Ovary (tissue), 9 donors: Measurements from ENCODE around the gene COL23A1. TPM values are rescaled to one million over a fixed set of nuclear protein-coding genes. Genes with fewer than 3 reads are reported as not detected.

Experiments
- DNase-seq, 5 donors: peaks; one replicate each; pipeline ENCODE4 v3.0.0-alpha.2; 2019 to 2020
- H3K27ac ChIP-seq, 2 donors: fragments of 200-600 bp; one replicate each; pipeline versions ENCODE4 v1.5.1 to v1.8.0; 2019 to 2022
- H3K27me3 ChIP-seq: fragments of 200-600 bp; one replicate; pipeline ENCODE4 v1.8.0; 2022
- H3K36me3 ChIP-seq: fragments of 200-600 bp; sonication (generic); one replicate; pipeline ENCODE4 v1.5.1; 2019
- H3K4me1 ChIP-seq: one replicate; pipeline ENCODE4 v1.8.1; 2013; ENCODE audit warnings: mild to moderate bottlenecking, moderate library complexity; ENCODE audit not compliant: insufficient read depth
- H3K4me3 ChIP-seq: fragments of 200-600 bp; sonication (generic); one replicate; pipeline ENCODE4 v1.5.1; 2017
- H3K9me3 ChIP-seq, 2 donors: fragments of 200-600 bp in 1 of 2; sonication (generic) in 1 of 2; one replicate each; pipeline versions ENCODE4 v1.5.1 to v1.8.1; 2013 to 2019; ENCODE audit warnings: mild to moderate bottlenecking in 1 of 2, moderate library complexity in 1 of 2
- EP300 ChIP-seq: sonication (generic); formaldehyde crosslinking; IDR thresholded peaks from one replicate; pipeline ENCODE4 v1.6.1; 2017; ENCODE audit warnings: antibody characterized with exemption
- POLR2A ChIP-seq: fragments of 450-650 bp; IDR thresholded peaks from one replicate; pipeline ENCODE4 v1.6.1; 2017; ENCODE audit warnings: antibody characterized with exemption, mild to moderate bottlenecking, moderate library complexity
- WGBS, 3 donors: extraction: QIAGEN DNeasy Blood & Tissue Kit in 1 of 3; methylation state at CpG; one replicate each; pipeline versions ENCODE4 v1.1.5 to v1.1.7; 2013 to 2017; 5-methylcytosine and 5-hydroxymethylcytosine counted together
- intact Hi-C, 4 donors: fragments of 100-400 bp; cut with DNase I; formaldehyde crosslinking; loops; one replicate each; pipeline versions ENCODE4 v1.11.0 to v1.15.1; 2022 to 2023
- polyA plus RNA-seq, 2 donors: library from polyadenylated mRNA; stranded (reverse); fragments of 200-250 nt in 1 of 2; fragments of 350-450 nt in 1 of 2; fragmentation: Illumina TruSeq in 1 of 2; extraction: RNeasy Lipid Tissue Mini Kit (QIAGEN cat#74804) in 1 of 2; gene quantifications; one replicate each; pipeline ENCODE4 v1.2.3, GENCODE V29; 2013 to 2014
- total RNA-seq, 7 donors: library from RNA; depleted of rRNA in 2 of 7; stranded (reverse); fragments of >200 nt in 2 of 7; fragmentation: NEBNext Ultra II Directional in 3 of 7; extraction: Animal tissue kit (Norgen Biotek cat#: 25700) in 3 of 7; gene quantifications; one replicate each; pipeline versions ENCODE4 v1.1.0 to v1.2.4, GENCODE V29; 2016 to 2023
- TF ChIP-seq, protein P1 (sequence below), 3 donors: fragments of 450-650 bp in 2 of 3; fragments of 200-600 bp in 1 of 3; IDR thresholded peaks; one replicate each; pipeline versions ENCODE4 v1.5.1 to v1.8.0; 2016 to 2022; ENCODE audit warnings: antibody characterized with exemption in 3 of 3, mild to moderate bottlenecking in 1 of 3
- donor health status: DM: no; HTN: no; CAD: no; lungs with moderate emphysema.
- donor health status: DM: no; HTN: no; CAD: no.
- donor health status: Bipolar disorder and iron deficiency.
- donor health status: DM: yes; HTN: yes; CAD: no.
- donor health status: DM: no; HTN: no; CAD: no.
- donor health status: DM: yes; HTN: yes; CAD: no.

The COL23A1 gene
- total and polyA plus RNA-seq, 9 donors = 0.13 to 0.92 (median 0.39) TPM; not detected in 1

- TF ChIP-seq POLR2A (no peak), EP300 (no peak)
- TF ChIP-seq, protein P1, sequence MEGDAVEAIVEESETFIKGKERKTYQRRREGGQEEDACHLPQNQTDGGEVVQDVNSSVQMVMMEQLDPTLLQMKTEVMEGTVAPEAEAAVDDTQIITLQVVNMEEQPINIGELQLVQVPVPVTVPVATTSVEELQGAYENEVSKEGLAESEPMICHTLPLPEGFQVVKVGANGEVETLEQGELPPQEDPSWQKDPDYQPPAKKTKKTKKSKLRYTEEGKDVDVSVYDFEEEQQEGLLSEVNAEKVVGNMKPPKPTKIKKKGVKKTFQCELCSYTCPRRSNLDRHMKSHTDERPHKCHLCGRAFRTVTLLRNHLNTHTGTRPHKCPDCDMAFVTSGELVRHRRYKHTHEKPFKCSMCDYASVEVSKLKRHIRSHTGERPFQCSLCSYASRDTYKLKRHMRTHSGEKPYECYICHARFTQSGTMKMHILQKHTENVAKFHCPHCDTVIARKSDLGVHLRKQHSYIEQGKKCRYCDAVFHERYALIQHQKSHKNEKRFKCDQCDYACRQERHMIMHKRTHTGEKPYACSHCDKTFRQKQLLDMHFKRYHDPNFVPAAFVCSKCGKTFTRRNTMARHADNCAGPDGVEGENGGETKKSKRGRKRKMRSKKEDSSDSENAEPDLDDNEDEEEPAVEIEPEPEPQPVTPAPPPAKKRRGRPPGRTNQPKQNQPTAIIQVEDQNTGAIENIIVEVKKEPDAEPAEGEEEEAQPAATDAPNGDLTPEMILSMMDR (IDR thresholded peaks at IDR 0.05) = no peak
- WGBS, 3 donors = 51 to 63% (median 57%) methylated on average over 13 of the region's 13 CpGs
Measured at GRCh38 chr5:178417391-178417811, 172.8 kb downstream of the COL23A1 start.

DNA sequence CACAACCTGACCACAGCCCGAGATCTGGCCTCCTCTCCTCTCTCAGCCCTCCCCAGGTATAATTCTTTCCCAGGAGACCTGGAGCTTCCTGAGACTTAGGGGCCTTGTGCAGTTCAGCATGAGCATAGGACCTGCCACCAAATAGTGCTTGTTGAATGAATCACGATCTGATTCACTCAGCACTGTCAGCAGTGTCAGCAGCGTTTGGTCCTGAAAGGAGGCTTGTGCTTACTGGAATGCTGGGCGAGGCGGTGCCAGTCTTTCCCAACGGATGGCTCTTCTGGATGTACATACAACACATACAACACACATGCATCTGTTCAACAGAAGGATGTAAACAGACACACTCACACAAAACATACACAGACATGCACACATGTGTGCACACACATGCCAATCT, 173.3 kb downstream of the COL23A1 start:
- TF ChIP-seq POLR2A (no peak), EP300 (no peak)
- TF ChIP-seq, protein P1 (IDR thresholded peaks at IDR 0.05) = no peak
- H3K36me3 ChIP-seq = no peaks in the 10 kb centered on the region
- no peaks in the 10 kb centered on the region for H3K9me3 ChIP-seq
- intact Hi-C loops = no loop called here
- H3K27me3 ChIP-seq = no peaks in the 10 kb centered on the region
- H3K4me3 ChIP-seq = no peak overlapping the region
- WGBS, 3 donors = 73 to 83% (median 76%) methylated on average over 6 of the region's 6 CpGs
- DNase-seq = no peak
- H3K4me1 ChIP-seq = no peaks in the 10 kb centered on the region
- no peak overlapping the region for H3K27ac ChIP-seq

More at GRCh38 chr5:178417391-178417811, 172.8 kb downstream of the COL23A1 start:
- Histone ChIP-seq H3K4me1 (no peaks in the 10 kb centered on the region), H3K27me3 (no peaks in the 10 kb centered on the region), H3K4me3 (no peak overlapping the region), H3K36me3 (no peaks in the 10 kb centered on the region), H3K9me3 (no peaks in the 10 kb centered on the region), H3K27ac (no peak overlapping the region)
- peak in 1 of 5 donors; percentile 7 for DNase-seq
- intact Hi-C loops = no loop called here

GRCh38 chr5:178416206-178416882, 173.8 kb downstream of the COL23A1 start:
- intact Hi-C loops = no loop called here
- H3K27ac ChIP-seq = no peak overlapping the region
- no peak for TF ChIP-seq EP300
- no peak for TF ChIP-seq POLR2A
- H3K4me3 ChIP-seq = no peak overlapping the region
- no peaks in the 10 kb centered on the region for H3K27me3 ChIP-seq
- no peaks in the 10 kb centered on the region for H3K4me1 ChIP-seq
- no peaks in the 10 kb centered on the region for H3K9me3 ChIP-seq
- WGBS, 3 donors = 84 to 88% (median 84%) methylated on average over 12 of the region's 12 CpGs
- no peaks in the 10 kb centered on the region for H3K36me3 ChIP-seq
- DNase-seq = peak in 1 of 5 donors; percentile 1

DNA sequence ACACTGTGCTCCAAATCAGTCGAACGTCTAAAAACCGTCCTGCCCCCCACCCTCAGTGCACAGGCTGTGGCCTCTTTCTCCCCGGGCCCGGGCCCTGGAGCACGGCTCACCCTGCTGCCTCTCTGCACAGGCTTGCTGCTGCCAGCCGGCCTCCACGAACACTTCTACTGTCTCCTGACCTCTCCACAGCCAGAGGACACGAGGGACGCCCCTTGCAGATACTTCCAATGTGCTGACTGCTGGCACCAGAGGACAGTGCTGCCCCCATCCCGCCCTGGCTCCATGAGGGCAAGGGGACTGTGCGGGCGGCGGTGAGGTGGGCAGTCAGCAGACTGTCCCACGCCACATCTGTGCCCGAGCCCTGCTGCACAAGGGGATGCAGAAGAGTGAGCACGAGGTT, 174.8 kb downstream of the COL23A1 start:
- no peaks in the 10 kb centered on the region for H3K27me3 ChIP-seq
- no peaks in the 10 kb centered on the region for H3K4me1 ChIP-seq
- no peak overlapping the region for H3K27ac ChIP-seq
- 85 to 90% (median 88%) methylated on average over 17 of the region's 17 CpGs for WGBS, 3 donors
- no peak overlapping the region for H3K4me3 ChIP-seq
- H3K36me3 ChIP-seq = no peaks in the 10 kb centered on the region
- TF ChIP-seq POLR2A = no peak
- TF ChIP-seq EP300 = no peak
- TF ChIP-seq, protein P1 (IDR thresholded peaks at IDR 0.05) = no peak
- no peaks in the 10 kb centered on the region for H3K9me3 ChIP-seq
- intact Hi-C loops = no loop called here
- no peak for DNase-seq

DNA sequence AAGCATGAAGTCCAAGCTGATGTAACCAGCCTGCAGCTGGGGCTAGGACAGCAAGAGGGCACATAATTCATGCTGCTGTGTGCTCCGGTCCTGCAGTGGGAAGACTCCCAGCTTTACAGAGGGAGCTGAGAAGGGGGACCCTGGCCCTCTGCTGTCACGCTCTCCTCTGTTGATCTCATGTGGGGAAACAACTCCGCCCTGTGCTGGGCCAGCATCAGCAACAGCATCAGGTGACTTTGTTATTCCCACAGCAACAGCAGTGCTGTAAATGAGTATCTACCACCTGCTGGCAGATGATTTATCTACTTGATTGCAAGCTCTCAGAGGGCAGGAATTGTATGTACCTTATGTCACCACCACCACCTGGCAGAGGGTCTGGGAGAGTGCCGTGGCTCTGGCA, 176.2 kb downstream of the COL23A1 start:
- TF ChIP-seq EP300 (no peak), POLR2A (no peak)
- TF ChIP-seq, protein P1 (IDR thresholded peaks at IDR 0.05) = no peak
- Histone ChIP-seq H3K36me3 (no peaks in the 10 kb centered on the region), H3K27me3 (no peaks in the 10 kb centered on the region), H3K9me3 (no peaks in the 10 kb centered on the region), H3K27ac (no peak overlapping the region), H3K4me1 (no peaks in the 10 kb centered on the region), H3K4me3 (no peak overlapping the region)
- intact Hi-C loops = no loop called here
- WGBS, 3 donors = 66 to 69% (median 66%) methylated on average over 4 of the region's 4 CpGs
- DNase-seq = no peak
